Activated CD4-positive, alpha-beta T cell treated with anti-CD3 and anti-CD28 coated beads for 1 hour (primary cell): ENCODE data around the gene PLPPR1.
"Not testable (repeated sequence)": the region's sequence is repeated elsewhere in the genome, so short reads cannot be mapped to it uniquely, and the experiment has no call there.

ENCODE experiments used
- DNase-seq: peaks from one replicate; pipeline ENCODE4 v3.0.0-alpha.2; 2020

Gene PLPPR1

GRCh38 chr9:101311191-101311590 lies 282.7 kb downstream of the PLPPR1 start:
- DNase-seq, result no peak

DNA sequence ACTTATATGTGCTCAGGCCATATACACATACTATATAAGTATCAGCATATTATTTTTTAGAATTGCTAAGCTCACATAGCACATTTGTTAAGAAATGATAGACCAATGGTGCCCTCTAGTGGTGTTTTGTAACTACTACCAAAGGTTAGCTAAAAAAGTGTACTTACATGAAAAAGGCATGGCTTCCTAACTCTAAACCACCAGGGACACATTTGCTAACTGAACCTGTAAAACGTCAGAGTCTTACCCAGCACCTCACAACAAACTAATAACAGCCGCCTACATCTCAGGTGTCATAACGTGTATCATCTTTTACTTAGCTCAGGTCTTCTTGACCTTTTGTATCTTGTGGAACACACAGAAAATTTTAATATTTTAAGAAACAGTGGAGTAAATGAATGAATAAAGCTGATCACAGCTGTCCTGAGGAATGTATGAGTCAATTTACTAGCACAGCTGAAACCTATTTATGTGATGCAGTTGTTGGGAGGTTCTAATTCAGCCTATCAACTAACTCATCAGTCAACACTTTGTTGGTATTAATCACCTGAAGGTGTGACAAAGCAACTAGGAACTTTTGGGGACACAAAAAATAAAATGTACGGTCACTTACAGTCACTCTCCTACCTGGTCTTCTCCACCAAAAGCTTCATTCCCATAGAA lies 283.4 kb downstream of the PLPPR1 start:
- DNase-seq, result no peak

DNA sequence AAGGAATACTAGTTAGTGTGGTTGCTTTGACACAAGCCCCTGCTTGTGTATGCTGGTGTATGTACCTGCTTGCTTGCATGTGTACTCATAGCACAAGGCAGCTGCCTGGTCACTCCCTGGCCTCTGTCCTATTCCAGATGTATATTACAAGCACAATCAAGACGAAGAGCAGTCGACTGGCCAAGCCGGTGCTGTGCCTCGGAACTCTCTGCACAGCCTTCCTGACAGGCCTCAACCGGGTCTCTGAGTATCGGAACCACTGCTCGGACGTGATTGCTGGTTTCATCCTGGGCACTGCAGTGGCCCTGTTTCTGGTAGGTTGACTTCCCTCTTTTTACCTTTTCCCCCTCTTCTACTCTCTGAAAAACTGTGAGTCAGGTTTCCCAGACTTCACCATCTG lies 284.1 kb downstream of the PLPPR1 start:
- no peak for DNase-seq

- no peak for DNase-seq
Observed at GRCh38 chr9:101315112-101315450, 286.6 kb downstream of the PLPPR1 start.

GRCh38 chr9:101317735-101318134 lies 289.2 kb downstream of the PLPPR1 start:
- DNase-seq, result no peak

GRCh38 chr9:101323129-101323528 lies 294.6 kb downstream of the PLPPR1 start:
- no peak for DNase-seq

DNA sequence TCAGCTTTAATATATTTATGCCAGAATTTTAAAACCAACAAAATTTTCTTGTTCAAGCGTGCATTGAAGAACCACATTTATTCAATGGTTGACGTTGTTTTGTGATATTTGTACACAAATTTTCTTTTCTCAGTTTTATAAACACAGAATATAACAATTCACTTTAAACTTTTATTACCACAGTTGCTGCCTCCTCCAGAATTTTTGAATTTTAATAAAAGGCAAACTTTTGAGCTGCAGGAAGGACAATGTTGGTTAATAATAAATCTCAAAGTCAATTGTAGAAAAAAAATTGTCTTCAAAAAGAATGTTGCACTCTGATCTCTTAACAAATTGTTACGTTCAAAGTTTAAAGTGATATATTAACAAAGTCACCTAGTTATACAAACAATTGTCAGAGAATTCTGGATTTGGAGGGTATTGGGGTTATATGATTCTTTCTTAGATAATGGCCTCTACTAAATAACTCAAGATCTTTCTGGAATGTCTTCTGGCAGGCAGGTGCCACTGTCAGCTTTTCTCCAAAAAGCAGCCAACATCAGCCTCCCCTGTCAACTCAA lies 295.8 kb downstream of the PLPPR1 start:
- no peak for DNase-seq

DNA sequence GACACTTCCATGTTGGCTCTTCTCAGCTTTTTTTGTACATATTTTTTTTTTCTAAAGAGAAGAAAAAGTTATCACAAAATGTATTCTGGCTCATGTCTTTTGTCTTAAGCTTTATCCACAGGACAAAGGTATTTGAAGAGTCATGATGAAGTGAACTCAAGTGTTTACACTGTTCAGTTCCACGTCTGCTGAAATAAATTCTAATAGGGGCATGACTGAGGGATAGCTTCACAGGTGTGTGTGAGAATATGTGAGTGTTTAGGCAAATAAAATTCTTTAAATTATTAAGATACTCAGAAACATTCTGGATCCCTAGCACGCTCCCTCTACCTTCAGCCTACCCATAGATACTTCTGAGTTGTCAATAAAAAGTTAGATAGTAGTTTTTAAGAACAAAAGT lies 296.5 kb downstream of the PLPPR1 start:
- DNase-seq, result no peak

DNA sequence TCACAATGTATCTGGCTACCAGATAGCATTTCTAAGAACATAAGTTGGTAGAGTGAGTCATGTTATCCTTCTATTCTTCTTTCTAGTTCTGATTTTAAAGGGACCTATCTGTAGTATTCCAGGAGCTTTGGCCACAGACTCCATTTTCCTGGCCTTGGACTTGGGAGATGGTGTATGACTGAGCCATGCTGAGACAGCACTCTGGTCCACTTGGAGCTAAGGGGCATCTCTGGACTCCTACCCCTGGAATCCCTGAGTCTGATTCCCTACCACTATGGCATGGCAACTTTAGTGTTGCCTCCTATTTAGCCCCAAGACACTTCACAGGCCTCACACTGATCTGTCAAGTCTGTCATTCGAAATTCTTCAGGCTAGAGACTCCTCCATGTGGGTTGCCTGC lies 297.5 kb downstream of the PLPPR1 start:
- no peak for DNase-seq

DNA sequence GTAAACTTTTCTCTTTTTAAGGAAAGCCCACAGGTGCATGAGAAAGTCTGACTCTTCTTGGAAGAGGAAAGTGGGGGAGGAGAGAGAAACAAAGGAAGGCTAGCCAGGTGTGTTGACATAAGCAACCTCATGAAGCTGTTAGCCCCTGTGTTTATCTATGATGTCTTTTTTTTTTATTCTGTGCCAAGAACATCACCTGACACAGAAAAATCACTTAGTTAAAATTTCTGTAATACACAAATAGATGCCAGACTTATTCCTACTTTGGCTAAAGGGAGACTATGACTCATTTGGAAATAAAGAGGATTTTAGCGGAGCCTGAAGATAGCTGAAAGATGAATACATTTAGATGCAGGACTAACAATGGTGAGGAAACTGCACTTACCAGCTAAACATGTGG lies 298.0 kb downstream of the PLPPR1 start:
- DNase-seq, result no peak

DNA sequence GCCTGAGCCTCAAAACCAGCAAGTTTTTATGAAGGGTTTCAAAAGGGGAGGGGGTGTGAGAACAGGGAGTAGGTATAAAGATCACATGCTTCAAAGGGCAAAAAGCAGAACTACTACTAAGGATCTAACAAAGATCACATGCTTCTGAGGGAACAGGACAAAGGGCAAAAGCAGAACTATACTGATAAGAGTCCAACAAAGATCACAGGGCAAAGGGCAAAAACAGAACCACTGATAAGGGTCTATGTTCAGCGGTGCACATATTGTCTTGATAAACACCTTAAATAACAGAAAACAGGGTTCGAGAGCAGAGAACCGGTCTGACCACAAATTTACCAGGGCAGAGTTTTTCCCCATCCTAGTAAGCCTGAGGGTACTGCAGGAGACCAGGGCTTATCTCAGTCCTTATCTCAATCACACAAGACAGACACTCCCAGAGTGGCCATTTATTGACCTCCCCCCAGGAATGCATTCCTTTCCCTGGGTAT lies 298.9 kb downstream of the PLPPR1 start:
- DNase-seq, result not testable (repeated sequence)

DNA sequence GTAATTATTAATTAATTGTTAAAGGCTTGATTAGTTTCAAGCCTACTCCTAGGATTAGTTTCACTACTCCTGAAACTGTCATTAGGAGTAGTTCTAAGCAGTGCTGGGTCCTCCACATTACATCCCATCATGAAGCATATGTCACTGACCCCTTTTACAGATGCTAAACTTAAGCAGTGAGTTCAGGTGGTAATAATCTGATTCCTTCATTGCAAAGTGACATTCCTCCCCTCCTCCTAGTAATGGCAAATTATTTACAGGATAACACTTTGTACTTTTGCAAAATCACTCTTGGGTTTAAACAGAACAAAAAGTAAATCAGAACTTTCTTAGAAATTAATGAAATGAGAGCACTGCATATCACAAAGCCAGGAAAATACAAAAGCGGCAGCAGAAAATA lies 303.8 kb downstream of the PLPPR1 start:
- no peak for DNase-seq

DNA sequence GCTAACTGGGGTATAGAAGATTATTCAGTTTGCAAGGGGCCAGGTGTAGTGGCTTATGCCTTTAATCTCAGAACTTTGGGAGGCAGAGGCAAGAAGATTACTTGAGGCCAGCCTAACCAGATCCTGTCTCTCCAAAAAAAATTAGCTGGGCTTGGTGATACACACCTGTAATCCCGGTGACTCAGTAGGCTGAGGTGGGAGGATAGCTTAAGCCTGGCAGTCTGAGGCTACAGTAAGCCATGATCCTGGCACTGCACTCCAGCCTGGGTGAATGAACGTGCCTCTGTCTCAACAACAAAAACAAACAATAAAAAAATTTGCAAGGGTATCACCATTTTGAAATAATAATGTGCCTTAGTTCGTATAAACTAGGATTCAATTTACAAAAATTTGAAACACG lies 305.0 kb downstream of the PLPPR1 start:
- DNase-seq, result no peak

GRCh38 chr9:101333926-101334702 lies 305.6 kb downstream of the PLPPR1 start:
- DNase-seq, result no peak

DNA sequence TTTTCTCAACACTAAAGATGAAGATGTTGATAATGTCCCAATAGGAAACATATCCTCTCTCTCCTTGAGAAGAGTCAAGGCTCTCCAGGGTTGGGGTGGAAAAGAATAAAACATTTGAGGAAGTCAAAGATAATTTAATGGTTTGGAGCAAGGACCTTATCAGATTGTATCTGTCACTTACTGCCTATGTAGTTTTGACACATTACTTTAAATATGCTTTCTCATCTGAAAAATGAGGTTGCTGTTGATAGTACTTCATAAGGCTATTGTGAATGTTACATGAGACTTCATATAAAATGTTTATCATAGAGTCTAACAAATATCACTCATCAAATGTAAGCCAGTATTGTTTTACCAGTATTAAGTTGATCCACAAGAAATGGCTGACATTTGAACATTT lies 307.6 kb downstream of the PLPPR1 start:
- DNase-seq, result no peak

DNA sequence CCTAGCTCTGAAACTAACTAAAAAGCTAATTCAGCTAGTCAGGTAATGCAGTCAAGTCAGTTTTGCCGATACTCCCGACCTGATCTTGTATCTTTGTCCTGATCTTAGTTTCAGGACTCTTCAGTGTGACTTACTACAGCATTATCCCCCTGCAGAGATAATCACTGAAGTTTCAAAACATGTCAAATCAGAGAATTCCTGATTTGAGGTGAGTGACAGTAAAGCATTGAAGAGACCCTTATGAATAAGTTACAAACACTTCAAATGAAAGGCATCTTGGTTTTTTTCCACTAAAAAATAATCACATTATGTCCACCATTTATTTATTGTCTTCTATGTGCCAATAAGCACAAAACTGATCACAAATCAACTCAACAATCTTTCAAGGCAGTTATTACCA lies 308.7 kb downstream of the PLPPR1 start:
- DNase-seq, result no peak

- no peak for DNase-seq
Observed at GRCh38 chr9:101341958-101342357, 313.4 kb downstream of the PLPPR1 start.

- no peak for DNase-seq
Observed at GRCh38 chr9:101342595-101342994, 314.1 kb downstream of the PLPPR1 start.

DNA sequence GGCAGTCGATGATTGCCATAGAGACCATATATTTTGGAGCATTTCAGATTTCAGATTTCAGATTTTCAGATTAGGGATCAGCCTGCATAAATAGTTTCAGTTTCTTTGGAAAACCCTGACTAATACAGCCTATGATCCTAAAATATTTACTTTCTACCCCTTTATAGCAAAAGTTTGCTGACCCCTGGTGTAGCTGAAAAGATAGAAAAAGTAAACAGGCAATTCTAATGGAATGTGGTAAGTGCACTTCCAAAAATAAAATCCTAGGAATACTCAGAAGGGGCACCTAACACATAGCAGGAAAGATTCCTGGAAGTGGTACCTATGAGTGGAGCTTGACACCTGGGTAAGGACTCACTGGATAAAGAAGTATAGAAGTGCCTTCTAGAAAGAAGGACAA lies 321.8 kb downstream of the PLPPR1 start:
- no peak for DNase-seq

DNA sequence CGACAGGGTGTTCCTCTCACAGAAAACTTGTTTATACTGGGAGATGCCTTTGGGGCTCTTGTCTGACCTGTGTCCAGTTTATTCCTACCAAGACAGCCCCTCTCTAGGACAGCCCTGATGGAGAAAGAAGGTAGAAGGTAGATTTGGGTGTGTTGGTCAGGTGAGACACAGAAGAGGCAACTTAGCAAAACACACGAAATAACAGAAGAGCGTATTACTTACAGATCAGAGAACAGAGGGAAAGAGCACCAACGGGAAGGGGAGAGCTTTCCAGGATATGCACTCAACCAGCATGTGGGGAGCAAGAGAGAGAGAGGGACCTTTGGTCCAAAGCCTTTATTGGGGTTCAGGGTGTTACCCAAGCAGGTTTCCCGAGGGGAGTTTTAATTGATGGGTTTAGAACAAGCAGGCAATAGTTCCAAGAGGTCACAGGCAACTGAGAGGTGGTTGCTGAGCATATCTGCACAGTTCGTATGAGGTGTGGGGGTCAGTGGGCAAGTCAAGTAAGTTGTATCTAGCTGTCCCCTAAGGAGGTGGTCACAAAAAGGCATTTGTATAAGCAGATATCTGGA lies 324.5 kb downstream of the PLPPR1 start:
- no peak for DNase-seq

DNA sequence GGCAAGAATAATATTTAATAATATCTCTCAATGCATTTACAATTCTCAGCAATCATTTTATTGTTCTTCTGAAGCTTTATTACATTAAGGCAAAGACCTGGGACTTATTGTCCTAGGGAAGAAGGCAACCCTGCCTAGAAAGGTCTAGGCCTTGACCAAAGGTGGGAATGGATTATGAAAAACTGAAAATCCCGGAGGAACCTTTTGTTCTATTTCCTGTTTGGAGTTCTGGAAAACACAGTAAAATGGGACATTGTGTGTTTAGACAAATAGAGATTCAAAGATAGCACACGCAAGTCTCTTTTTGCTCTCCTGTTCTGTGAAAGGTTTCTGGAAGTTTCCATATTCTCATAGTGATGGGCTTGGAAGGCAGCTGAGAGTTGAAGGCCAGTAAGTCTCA lies 325.2 kb downstream of the PLPPR1 start:
- no peak for DNase-seq

DNA sequence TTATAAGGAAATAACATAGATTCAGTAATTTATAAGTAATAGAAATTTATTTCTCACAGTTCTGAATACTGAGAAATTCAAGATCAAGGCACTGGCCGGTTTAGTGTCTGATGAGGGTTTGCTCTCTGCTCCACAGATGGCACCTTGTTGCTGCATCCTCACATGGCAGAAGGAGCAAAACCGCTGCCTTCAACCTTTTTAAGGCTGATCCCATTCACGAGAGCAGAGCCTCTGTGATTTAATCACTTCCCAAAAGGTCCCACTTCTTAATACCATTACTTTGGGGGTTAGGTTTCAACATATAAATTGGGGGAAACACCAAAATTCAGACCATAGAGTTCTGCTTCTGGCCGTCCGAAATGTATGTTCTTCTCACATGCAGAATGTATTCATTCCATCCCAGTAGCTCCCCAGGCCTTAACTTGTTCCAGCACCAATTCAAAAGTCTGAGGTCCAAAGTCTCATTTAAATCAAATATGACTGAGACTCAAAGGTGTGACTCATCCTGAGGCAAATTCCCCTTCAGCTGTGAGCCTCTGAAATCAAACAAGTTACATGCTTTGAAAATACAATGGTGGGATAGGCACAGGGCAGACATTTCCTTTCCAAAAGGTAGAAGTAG lies 325.7 kb downstream of the PLPPR1 start:
- DNase-seq, result no peak
